Pancreas (tissue), 10 donors: ENCODE results near the gene ZDHHC19. TPM values are rescaled to one million over a fixed set of nuclear protein-coding genes. Genes with fewer than 3 reads are reported as not detected.
"Not testable (repeated sequence)": the region's sequence is repeated elsewhere in the genome, so short reads cannot be mapped to it uniquely, and the experiment has no call there.

ENCODE experiments used
- ATAC-seq, 4 donors: fragments of 200-7000 bp; cut with Tn5 transposase; one replicate each; pipeline versions ENCODE4 v1.8.0 to v1.9.1; 2020; ENCODE audit warnings: mild to moderate bottlenecking in 4 of 4, moderate library complexity in 4 of 4
- DNase-seq, 6 donors: peaks; one replicate each; pipeline ENCODE4 v3.0.0-alpha.2; 2020
- FAIRE-seq: peaks from 2 replicates; lab custom pipeline; 2012; peaks lifted over from hg19 to GRCh38; lab: Jason Lieb, UNC
- H3K27ac ChIP-seq, 4 donors: fragments of 200-600 bp; sonication (generic); 1 replicate in 3 of 4; 2 replicates in 1 of 4; pipeline versions ENCODE4 v1.5.0 to v1.8.0; 2020
- H3K27me3 ChIP-seq, 4 donors: fragments of 200-600 bp; one replicate each; pipeline ENCODE4 v1.8.0; 2021
- H3K36me3 ChIP-seq, 3 donors: fragments of 200-600 bp; sonication (generic) in 1 of 3; one replicate each; pipeline versions ENCODE4 v1.5.0 to v1.8.0; 2020 to 2021
- H3K4me1 ChIP-seq, 3 donors: fragments of 200-600 bp; one replicate each; pipeline ENCODE4 v1.8.0; 2021
- H3K4me3 ChIP-seq, 4 donors: fragments of 200-600 bp; sonication (generic) in 2 of 4; one replicate each; pipeline versions ENCODE4 v1.5.0 to v1.8.0; 2020 to 2021
- H3K9me3 ChIP-seq, 4 donors: fragments of 200-600 bp; one replicate each; pipeline ENCODE4 v1.8.0; 2021
- CTCF ChIP-seq, 4 donors: fragments of 200-600 bp; sonication (generic) in 3 of 4; IDR thresholded peaks; one replicate each; pipeline versions ENCODE4 v1.5.0 to v1.8.0; 2021; ENCODE audit warnings: antibody characterized with exemption in 4 of 4
- WGBS, 2 donors: extraction: QIAGEN DNeasy Blood & Tissue Kit; methylation state at CpG; one replicate each; pipeline ENCODE4 v1.1.7; 2013; 5-methylcytosine and 5-hydroxymethylcytosine counted together
- intact Hi-C, 3 donors: fragments of 100-400 bp; cut with DNase I; formaldehyde crosslinking; loops; one replicate each; pipeline versions ENCODE4 v1.11.1 to v1.14.2; 2022
- polyA plus RNA-seq, 2 donors: library from polyadenylated mRNA; stranded (reverse); fragments of 200-250 nt; gene quantifications; one replicate each; pipeline ENCODE4 v1.2.3, GENCODE V29; 2013
- total RNA-seq, 6 donors: library from RNA; stranded (reverse); fragmentation: NEBNext Ultra II Directional in 4 of 6; extraction: Animal tissue kit (Norgen Biotek cat#: 25700) in 4 of 6; gene quantifications; one replicate each; pipeline versions ENCODE4 v1.2.1 to v1.2.4, GENCODE V29; 2021 to 2023
- donor health status: healthy with polysubstance abuse.
- donor health status: DM: no; HTN: no; CAD: no; lungs with moderate emphysema.
- donor health status: DM: no; HTN: no; CAD: no.
- donor health status: control.
- donor health status: control.
- donor health status: Bipolar disorder and iron deficiency.
- donor health status: DM: yes; HTN: yes; CAD: no.
- donor health status: DM: no; HTN: no; CAD: no.
- donor health status: DM: no; HTN: no; CAD: no.
- donor health status: DM: yes; HTN: yes; CAD: no.

ZDHHC19 gene
- total and polyA plus RNA-seq, 8 donors: 0.17 to 0.21 TPM; not detected in 6

GRCh38 chr3:196251918-196252317 is 40.7 kb upstream of the ZDHHC19 start:
- ATAC-seq: no peak
- H3K9me3 ChIP-seq: no peaks in the 10 kb centered on the region
- intact Hi-C loops: no loop called here
- FAIRE-seq: no peak
- TF ChIP-seq CTCF (IDR thresholded peaks at IDR 0.05): no peak
- no peak overlapping the region for H3K4me3 ChIP-seq
- H3K27ac ChIP-seq: no peak overlapping the region
- 98 to 99% methylated on average over 16 of the region's 16 CpGs for WGBS, 2 donors
- H3K36me3 ChIP-seq: peaks cover 0 to 5% (median 0%) of the 10 kb centered on the region in 3 donors
- H3K4me1 ChIP-seq: no peaks in the 10 kb centered on the region
- no peak for DNase-seq
- H3K27me3 ChIP-seq: no peaks in the 10 kb centered on the region

GRCh38 chr3:196246612-196247308 is 35.6 kb upstream of the ZDHHC19 start:
- Histone ChIP-seq H3K27ac (no peak overlapping the region), H3K4me1 (no peaks in the 10 kb centered on the region), H3K9me3 (no peaks in the 10 kb centered on the region), H3K4me3 (no peak overlapping the region), H3K36me3 (peaks cover 1 to 7% (median 6%) of the 10 kb centered on the region in 3 donors), H3K27me3 (no peaks in the 10 kb centered on the region)
- WGBS, 2 donors: 88 to 93% methylated on average over 10 to 13 of the region's 13 CpGs
- FAIRE-seq (no peak), ATAC-seq (no peak), DNase-seq (no peak)
- intact Hi-C loops: no loop called here
- TF ChIP-seq CTCF (IDR thresholded peaks at IDR 0.05): no peak

- DNase-seq, intact Hi-C loops, ATAC-seq, H3K4me3 ChIP-seq, H3K27me3 ChIP-seq, H3K4me1 ChIP-seq, FAIRE-seq, H3K27ac ChIP-seq, H3K9me3 ChIP-seq: not testable (repeated sequence)
- H3K36me3 ChIP-seq: peaks cover 6 to 17% (median 8%) of the 10 kb centered on the region in 3 donors
- 98 to 99% methylated on average over 29 to 34 of the region's 34 CpGs for WGBS, 2 donors
These were observed 33.0 kb upstream of the ZDHHC19 start for GRCh38 chr3:196244166-196244565.

GRCh38 chr3:196241704-196242103 is 30.5 kb upstream of the ZDHHC19 start:
- no peaks in the 10 kb centered on the region for H3K27me3 ChIP-seq
- peaks cover 0 to 17% (median 8%) of the 10 kb centered on the region in 3 donors for H3K36me3 ChIP-seq
- H3K4me3 ChIP-seq: no peak overlapping the region
- DNase-seq: no peak
- ATAC-seq: no peak
- FAIRE-seq: no peak
- intact Hi-C loops: no loop called here
- H3K27ac ChIP-seq: no peak overlapping the region
- WGBS, 2 donors: 86 to 90% methylated on average over 8 of the region's 8 CpGs
- no peaks in the 10 kb centered on the region for H3K9me3 ChIP-seq
- H3K4me1 ChIP-seq: no peaks in the 10 kb centered on the region
- TF ChIP-seq CTCF (IDR thresholded peaks at IDR 0.05): no peak

- FAIRE-seq (no peak), ATAC-seq (no peak), DNase-seq (no peak)
- Histone ChIP-seq H3K9me3 (no peaks in the 10 kb centered on the region), H3K36me3 (peaks cover 0 to 17% (median 8%) of the 10 kb centered on the region in 3 donors), H3K27ac (no peak overlapping the region), H3K4me1 (no peaks in the 10 kb centered on the region), H3K27me3 (no peaks in the 10 kb centered on the region), H3K4me3 (no peak overlapping the region)
- intact Hi-C loops: no loop called here
- 92 to 96% methylated on average over 4 of the region's 4 CpGs for WGBS, 2 donors
- TF ChIP-seq CTCF (IDR thresholded peaks at IDR 0.05): no peak
These were observed 29.2 kb upstream of the ZDHHC19 start for GRCh38 chr3:196240424-196240823.
